GM18907 (cell line): ENCODE results near the gene YAF2.
"Not testable (repeated sequence)": the region's sequence is repeated elsewhere in the genome, so short reads cannot be mapped to it uniquely, and the experiment has no call there.

Experiments
- ATAC-seq: cut with Tn5 transposase; IDR thresholded peaks from one replicate; pipeline ENCODE4 v1.9.1; 2021; ENCODE audit warnings: mild to moderate bottlenecking, moderate library complexity; ENCODE audit not compliant: unreplicated experiment

The YAF2 gene

GRCh38 chr12:42255221-42255865, 17.3 kb upstream of the YAF2 start:
- ATAC-seq, result no peak

- ATAC-seq, result not testable (repeated sequence)
Observed at GRCh38 chr12:42252645-42253044, 14.6 kb upstream of the YAF2 start.

- not testable (repeated sequence) for ATAC-seq
Observed at GRCh38 chr12:42249033-42249432, 11.0 kb upstream of the YAF2 start.

GRCh38 chr12:42240131-42240750, 2.2 kb upstream of the YAF2 start:
- ATAC-seq, result no peak

DNA sequence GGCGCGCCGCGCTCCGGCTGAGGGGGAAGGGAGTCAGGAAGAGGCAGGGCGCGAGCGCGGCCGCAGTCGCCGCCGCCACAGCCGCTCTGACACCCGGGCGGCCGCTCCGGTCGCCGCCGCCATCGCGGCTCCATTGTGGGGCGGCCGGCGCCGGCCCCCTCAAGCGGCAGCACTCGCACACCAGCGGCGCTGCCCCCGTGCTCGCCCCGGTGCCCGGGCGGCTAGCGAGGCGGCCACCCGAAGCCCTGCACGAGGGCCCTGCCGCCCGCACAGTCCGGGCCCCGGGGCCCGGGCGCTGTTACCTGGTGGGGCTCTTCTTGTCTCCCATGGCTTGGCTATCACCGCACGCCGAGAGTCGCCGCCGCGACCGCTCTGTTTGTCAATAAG, 202 bp downstream of the YAF2 start:
- peak; percentile 31 for ATAC-seq

DNA sequence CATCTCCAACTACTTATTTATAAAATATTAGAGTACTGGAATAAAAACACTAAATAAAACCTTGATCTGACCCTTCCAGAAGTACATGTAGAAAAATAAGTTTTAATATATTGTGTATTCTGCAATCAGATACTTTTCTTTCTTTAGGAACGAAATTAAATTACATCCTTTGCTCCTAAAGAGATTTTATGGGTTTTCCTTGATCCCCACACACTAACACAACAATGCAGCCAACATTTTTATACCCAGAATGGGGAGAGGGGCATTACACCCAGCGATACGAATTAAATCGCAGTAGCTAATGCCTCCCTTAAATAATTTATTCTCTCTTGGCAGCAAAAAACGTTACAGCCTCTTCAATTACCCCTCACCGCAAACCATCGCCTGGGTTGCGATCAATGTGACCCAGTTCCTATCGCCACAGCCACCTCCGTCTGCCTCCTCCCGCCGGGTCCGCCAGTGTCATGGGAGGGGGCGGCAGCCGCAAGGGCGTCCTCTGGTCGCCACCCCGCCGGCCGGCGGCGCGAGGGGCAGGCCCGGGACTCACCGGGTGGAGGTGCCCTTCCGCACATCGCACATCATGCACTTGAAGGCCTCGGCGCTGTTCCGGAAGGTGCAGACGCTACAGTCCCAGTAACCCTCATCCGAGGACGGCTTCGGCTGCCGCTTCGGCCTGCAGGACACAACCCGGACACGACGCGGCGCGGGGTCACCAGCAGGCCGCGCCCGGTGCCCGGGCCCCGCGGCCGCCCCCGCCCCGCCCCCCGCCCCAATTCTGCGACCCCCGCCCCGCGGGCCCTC, 796 bp downstream of the YAF2 start:
- peak; percentile 88 for ATAC-seq

DNA sequence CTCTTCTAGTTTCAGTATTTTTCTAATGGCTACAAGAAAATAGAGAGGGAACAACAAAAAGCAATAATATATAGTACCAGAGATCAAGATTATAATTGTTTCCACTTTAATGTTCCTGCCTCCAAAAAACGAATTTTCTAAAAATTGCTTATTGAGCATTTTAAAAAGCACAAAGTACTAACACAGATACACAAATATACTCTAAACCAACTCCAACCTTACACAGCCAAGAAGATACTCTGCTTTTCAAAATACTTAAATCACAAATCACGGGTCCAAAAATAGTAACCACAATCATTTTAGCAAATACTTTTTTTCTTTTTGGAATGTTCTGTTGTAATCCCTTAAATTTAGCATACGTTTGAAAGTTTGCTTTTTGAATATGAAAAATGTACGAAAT, 2.0 kb downstream of the YAF2 start:
- no peak for ATAC-seq

DNA sequence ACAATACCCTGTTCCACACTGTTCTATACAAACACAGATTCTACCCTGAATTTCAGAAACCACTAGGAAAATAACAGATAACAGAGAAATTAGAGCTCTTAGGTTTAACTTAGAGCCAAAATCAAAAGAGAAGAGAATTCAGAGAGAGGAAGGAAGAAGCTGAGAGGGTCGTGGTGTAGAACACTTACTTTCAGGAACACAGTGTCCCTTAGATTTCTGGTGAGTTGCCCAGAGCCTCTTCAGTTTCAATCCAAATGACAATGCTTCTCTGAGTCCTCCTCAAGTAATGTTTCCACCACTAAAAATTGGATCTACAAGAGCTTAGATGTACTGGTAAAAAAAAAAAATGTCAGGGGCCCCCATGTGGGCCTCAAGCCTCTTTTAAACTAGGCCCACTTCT, 2.6 kb downstream of the YAF2 start:
- no peak for ATAC-seq

DNA sequence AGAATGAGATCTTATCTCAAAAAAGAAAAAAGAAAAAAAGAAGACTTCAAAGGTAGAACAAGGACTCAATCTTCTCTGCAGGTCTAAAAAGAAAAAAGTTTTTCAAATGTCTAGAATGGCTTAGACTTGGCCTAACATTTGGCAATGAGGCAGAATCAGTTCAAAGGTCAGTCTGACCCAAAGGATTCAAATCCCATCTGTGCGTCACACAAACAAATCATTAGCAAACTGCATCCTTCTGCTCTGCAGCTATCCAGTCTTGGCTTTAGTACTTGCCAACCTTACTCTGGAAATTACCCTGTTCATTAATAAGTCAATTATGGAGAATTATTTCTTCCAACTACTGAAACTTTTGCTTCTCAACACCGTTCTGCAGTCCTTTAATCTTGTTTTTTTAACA, 3.1 kb downstream of the YAF2 start:
- no peak for ATAC-seq

DNA sequence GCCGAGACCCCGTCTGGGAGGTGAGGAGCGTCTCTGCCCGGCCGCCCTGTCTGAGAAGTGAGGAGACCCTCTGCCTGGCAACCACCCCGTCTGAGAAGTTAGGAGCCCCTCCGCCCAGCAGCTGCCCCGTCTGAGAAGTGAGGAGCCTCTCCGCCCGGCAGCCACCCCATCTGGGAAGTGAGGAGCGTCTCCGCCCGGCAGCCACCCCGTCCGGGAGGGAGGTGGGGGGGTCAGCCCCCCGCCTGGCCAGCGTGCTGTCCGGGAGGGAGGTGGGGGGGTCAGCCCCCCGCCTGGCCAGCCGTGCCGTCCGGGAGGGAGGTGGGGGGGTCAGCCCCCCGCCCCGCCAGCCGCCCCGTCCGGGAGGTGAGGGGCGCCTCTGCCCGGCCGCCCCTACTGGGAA, 10.5 kb downstream of the YAF2 start:
- ATAC-seq, result not testable (repeated sequence)

DNA sequence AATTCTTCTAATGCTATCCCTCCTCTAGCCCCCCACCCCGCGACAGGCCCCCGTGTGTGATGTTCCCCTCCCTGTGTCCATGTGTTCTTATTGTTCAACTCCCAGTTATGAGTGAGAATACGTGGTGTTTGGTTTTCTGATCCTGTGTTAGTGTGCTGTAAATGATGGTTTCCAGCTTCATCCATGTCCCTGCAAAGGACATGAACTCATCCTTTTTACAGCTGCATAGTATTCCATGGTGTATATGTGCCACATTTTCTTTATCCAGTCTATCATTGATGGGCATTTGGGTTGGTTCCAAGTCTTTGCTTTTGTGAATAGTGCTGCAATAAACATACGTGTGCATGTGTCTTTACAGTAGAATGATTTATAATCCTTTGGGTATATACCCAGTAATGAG, 13.5 kb downstream of the YAF2 start:
- not testable (repeated sequence) for ATAC-seq

- ATAC-seq, result no peak
Observed at GRCh38 chr12:42222724-42223123, 15.3 kb downstream of the YAF2 start.

DNA sequence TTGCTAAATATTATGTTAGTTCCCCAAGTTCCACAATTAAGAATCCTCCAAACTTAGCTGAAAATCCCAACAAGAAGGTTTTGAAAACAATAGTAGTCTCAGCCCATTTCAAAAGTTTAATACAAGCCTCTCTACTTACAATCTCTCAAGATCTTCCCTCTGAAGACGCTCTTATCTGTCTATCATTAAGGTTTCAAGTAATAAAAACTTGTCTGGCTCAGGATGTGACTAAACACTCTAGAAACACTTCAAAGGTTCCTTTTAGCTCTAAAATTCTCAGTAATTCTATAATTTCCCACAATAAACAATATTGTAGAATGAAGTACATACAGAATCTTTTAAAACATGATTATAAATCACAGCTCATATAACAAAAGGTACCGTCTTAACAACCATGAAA, 16.3 kb downstream of the YAF2 start:
- no peak for ATAC-seq

- ATAC-seq, result no peak
Observed at GRCh38 chr12:42217656-42218055, 20.4 kb downstream of the YAF2 start.

DNA sequence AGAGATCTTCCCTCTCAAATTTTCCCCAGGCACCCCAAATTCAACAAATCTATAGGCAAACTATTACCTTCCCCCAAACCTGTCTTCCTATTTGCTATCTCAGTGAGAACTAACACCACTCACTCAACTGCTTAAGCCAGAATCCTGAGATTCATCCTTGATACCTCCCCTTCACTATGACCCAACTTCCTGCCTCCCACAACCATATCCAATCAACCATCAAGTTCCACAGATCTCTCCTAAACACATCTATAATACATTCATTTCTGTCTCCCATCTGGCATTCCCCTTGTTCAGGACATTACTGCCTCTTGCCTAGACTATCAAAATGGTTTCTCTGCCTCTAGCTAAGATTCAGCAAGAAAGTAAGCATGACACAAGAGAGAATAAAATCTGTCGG, 21.3 kb downstream of the YAF2 start:
- no peak for ATAC-seq

GRCh38 chr12:42215759-42216158, 22.3 kb downstream of the YAF2 start:
- not testable (repeated sequence) for ATAC-seq

DNA sequence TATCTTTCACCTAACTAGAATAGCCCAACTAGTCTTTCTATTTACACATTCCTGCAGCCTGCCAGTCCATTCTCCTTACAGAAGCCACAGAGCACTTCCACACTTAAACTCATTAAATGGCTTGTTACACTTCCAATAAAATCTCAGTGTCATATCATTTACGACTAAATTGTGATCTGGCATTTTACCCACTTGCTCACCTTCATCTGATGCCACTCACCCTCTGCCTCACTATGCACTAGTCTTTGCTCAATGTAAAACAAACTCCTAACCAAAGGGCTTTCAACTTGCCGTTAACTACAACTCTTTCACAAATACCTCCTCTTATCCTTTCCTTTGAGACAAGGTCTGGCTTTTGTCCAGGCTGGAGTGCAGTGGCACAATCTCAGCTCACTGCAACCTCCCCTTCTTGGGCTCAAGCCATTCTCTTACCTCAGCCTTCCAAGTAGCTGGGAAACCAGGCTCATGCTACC, 24.1 kb downstream of the YAF2 start:
- ATAC-seq, result no peak

GRCh38 chr12:42213023-42213422, 25.0 kb downstream of the YAF2 start:
- ATAC-seq, result no peak

DNA sequence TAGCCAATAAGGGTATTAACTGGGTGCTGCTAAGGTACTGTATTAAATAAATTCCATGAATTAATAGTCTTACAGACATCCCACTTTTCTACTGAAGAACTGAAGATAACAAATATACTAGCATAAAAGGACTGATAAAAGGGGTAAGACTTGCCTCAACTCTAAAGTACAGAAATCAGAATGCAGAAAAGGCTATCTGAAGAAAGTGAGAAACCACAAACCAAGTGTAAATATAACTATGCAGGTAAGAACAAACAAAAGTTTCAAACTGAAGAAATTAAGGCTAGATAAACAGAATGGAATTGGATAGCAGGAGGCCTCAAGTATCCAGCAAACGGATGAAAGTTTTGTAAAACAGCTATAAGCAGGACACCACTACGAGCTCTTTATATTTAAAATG, 29.5 kb downstream of the YAF2 start:
- no peak for ATAC-seq

DNA sequence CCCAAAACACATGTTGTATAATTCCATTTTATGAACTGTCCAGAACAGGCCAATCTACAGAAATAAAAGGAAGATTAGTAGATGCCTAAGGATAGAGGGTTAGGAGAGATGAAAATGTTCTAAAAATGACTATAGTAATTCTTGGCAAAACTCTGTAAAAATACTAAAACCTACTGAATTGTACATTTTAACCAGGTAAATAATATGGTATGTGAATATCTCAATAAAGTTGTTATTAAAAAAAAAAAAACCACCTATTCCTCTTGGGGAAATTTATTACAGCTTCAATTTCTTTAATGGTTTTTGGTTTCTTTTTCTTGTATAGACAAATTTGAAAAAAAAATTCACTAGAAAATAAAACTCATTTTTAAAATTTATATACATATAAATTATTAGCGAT, 33.2 kb downstream of the YAF2 start:
- ATAC-seq, result no peak

DNA sequence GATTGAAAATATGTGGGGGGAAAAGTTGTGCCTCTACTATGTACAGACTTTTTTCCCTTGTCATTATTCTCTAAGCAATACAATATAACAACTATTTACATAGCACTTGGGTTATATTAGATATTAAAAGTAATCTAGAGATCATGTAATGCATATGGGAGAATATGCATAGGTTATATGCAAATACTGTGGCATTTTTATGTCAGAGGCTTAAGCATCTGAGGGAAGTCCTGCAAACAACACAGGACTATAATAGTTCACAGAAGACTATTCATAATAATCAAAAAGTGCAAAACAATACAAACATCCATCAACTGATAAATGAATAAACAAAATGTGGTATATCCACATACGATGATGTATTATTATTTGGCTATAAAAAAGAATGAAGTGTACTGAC, 33.7 kb downstream of the YAF2 start:
- ATAC-seq, result no peak

- no peak for ATAC-seq
Observed at GRCh38 chr12:42201063-42201462, 37.0 kb downstream of the YAF2 start.
